NCI-H2196 treated with DMSO at 0.1 percent for 48 hours (cell line): ENCODE data around the gene KDM1A.
A peak's percentile ranks its signal among the peaks of the same experiment; 100 is the strongest.
"Not testable (repeated sequence)": the region's sequence is repeated elsewhere in the genome, so short reads cannot be mapped to it uniquely, and the experiment has no call there.

Experiments used
- DNase-seq: peaks from one replicate; lab custom pipeline; 2025; ENCODE audit not compliant: unreplicated experiment; lab: John Stamatoyannopoulos, UW

KDM1A gene

DNA sequence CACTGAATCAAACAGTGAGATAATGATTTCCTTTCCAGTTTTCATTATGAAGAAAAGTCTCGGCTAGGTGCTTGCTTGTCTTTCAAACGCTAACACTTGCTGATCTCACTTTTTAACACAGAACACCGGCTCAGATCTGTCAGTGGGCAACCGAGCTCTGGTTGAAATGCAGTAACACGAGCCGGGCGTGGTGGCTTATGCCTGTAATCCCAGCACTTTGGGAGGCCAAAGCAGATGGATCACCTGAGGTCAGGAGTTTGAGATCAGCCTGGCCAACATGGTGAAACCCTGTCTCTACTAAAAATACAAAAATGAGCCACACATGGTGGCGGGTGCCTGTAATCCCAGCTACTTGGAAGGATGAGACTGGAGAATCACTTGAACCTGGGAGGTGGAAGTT lies 9.2 kb upstream of the KDM1A start:
- DNase-seq, result not testable (repeated sequence)

DNA sequence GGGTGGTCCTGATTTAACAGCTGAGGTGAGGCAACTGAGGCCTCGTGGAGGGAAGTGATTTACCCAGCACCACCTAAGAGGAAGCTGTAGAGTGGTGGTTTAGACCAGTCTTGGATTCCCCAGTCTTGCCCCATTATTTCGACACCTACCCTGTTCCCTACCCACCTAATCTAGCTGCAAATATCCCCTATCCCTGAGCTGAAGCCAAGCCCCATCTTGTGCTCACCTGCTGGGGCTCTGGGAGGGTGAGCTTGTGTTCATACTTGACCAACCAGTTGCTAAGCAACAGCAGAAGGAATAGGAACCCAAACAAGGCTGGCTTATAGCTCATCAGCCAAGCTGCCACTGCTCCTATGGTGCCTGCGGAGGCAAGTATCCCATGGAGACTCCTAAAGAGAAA lies 5.6 kb upstream of the KDM1A start:
- DNase-seq, result peak; percentile 88

DNA sequence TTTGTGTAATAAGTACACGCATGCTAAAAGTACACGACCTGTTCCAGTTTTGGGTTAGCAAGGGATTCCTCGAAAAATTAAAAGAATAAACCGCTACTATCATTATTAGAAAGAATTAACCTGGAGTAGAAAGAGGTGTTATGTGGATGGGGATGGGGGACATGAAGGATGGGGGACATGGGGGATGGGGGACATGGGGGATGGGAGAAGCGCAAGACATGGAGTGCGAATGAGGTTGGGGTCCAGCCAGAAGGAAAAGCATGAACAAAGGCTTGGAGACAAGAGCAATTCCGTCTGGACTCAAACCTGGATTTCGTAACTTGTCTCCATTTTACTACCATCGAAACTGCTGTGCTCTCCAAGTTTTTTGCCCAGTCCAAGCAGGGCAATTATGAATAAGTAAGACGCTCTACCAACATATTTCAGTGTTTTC lies 591 bp upstream of the KDM1A start:
- no peak for DNase-seq

DNA sequence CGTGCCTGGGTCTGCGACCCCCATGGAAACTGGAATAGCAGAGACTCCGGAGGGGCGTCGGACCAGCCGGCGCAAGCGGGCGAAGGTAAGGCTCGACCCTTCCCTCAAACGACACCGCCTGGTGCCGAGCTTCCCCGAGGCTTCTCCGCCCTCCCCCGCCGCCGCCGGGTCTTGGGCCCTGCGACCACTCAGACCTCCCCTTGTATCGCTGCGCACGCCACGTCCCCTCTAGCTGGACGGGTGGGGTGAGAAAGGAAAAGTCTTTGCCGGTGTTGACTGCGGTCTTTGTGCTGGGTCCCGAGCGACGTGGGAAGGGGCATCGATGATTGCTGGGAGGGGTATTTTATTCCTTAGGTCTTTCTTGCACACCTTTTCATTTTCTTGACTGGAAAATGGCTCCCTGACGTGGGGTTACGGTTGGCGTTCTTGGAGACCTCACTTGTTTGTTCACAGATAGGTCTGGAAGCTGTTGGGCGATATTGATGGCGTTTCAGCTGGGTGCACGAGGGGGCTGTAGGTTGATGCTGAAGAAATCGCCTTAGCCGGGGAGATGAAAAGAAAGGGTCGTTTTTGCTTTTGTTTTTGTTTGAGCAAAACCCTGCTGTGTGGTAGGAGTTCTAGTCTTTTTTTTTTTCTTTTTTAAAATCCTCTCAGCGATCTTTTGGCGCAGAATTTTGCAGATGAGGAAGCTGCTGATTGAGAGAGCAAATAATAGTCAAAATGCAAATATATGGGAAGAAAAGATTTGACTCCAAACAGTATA lies 776 bp downstream of the KDM1A start:
- DNase-seq, result no peak

DNA sequence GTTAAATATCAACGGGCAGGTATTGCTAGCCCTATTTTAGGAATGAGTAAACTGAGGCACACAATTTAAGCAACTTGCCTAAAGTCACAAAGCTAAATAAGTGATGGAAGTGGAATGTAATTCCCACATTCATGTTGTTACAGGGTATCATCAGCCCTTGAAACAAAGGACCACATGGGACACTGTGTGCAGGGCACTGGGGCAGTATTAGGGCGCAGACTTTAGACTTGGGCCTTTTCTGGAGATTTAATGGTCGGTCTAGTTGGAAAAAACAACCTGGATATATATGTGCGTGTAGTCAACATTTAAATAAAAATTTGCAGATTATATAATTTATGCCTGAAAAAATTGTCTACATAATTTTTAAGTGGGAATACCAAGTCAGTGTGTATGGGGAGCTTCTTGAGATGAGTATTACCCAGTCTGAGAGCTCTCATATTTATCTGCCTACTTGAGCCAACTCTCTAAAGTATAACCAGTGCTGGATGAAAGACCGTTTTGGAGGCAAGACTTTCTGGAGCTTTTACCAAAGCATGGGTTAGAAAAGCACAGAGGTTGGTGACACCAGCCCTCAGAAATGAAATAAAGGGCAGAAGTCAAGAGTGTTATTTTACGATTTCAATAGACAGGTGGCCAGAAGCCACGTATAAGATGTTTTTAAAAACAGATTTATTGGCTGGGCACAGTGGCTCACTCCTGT lies 1.6 kb downstream of the KDM1A start:
- no peak for DNase-seq

DNA sequence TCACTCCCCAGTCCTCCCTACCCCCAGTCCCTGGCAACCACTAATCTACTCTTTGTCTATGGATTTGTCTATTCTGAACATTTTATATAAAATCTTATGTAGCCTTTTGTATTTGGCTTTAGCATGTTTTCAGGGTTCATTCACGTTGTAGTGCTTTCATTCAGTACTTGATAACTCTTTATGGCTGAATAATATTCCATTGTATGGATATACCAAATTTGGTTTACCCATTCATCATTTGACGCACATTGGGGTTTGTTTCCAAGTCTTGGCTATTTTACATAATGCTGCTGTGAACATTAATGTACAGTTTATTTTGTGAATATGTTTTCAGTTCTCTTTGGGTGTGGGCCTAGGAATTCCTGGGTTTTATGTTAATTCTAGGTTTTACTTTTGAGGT lies 2.6 kb downstream of the KDM1A start:
- no peak for DNase-seq

DNA sequence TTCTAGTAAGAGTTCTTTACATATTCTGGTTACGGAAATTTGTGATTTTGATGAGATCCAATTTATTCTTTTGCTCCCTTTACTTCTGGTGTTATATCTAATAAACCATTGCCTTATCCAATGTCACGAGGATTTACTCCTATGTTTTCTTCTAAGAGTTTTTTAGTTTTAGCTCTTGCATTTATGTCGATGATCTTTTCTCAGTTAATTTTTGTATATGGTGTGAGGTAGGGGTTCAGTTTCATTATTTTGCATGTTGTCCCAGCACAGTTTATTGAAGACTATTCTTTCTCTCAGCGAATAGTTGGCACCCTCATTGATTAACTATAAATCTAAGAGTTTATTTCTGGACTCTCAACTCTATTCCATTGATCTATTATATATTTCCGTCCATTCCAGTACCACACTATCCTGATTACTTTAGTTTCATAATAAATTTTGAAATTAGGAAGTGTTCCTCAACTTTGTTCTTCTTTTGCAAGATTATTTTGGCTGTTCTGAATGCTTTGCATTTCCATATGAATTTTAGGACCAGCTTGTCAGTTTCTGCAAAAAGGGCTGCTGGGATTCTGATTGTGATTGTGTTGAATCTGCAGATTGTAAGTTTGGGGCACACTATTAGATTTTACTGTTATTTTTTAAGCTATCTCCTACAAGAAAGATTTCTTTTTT lies 4.0 kb downstream of the KDM1A start:
- no peak for DNase-seq

DNA sequence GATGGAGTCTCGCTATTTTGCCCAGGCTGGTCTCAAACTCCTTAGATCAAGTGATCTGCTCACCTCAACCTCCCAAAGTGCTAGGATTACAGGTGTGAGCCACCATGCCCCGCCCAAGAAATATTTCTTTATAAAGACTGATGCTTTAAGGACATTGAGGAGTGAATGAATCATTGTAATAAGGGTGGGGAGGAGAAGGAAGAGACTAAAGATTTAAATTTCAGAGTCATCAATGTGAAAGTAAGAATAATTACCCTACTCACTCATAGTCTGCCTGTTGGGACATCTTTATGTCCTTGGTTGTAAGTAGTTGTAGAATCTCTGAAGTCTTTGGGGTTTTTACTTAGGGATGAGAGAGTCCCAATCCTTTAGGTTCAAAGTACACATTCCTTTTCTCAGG lies 7.3 kb downstream of the KDM1A start:
- no peak for DNase-seq

DNA sequence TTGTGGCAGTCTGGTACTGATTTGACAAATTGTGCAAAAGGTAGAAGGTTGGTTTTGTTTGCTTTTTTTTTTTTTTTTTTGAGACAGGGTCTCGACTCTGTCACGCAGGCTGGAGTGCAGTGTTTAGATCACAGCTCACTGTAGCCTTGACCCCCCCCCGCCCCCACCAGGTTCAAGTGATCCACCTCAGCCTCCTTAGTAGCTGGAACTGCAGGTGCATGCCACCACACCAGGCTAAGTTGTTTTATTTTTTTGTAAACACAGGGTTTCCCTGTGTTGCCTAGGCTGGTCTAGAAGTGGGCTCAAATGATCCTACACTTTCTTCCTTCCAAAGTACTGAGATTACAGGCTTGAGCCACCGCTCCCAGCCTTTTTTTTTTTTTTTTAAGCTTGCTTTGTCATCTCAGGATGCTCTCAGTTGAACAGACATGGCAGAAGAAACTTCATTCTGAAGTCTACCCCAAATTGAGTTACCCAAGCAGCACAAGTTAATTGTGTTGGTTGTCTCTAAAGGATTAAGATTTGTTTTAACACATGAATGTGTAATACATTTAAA lies 8.2 kb downstream of the KDM1A start:
- no peak for DNase-seq

DNA sequence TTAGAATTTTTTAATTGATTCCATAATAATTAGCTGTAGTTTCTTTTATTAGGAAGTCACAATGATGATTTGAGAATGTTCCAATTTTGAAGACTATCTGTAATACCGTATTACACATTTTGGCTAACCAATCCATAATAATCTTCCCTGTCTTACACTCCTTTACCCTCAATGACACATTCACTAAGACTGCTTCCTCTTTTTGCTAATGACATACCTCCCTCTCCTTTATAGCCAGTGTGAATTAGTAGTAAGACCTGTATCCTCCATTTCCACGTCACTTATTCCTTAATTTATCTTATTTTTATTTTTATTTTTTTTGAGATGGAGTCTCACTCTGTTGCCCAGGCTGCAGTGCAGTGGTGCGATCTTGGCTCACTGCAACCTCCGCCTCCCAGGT lies 10.1 kb downstream of the KDM1A start:
- DNase-seq, result no peak

DNA sequence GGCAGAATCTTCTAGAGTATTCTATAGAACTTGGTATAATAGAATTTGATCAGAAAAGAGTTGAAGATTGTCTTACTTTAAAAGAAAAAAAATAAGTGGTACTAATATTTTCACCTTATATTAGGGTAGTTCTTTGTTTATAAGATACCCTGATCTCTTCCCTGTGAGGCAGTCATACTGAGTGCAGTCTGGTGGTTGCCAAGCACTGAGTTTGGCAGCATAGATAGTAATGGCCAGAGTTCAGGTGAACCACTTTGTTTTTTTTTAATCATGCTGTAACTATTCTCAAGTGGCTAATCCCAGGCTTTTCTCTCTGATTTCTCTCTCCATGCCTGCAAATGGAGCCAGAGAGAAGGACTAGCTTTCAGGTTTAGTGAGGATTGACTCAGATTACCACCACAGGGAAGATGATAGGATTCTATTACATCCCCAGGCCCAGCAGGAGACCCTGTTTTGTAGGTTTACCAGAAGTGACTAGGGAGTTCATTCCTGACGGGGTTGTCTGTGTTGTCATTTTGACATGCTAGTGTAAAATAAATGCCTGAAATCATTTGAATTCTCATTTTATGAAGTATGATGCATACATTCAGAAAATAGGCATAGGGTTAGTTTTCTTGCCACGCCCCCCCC lies 16.7 kb downstream of the KDM1A start:
- DNase-seq, result no peak

DNA sequence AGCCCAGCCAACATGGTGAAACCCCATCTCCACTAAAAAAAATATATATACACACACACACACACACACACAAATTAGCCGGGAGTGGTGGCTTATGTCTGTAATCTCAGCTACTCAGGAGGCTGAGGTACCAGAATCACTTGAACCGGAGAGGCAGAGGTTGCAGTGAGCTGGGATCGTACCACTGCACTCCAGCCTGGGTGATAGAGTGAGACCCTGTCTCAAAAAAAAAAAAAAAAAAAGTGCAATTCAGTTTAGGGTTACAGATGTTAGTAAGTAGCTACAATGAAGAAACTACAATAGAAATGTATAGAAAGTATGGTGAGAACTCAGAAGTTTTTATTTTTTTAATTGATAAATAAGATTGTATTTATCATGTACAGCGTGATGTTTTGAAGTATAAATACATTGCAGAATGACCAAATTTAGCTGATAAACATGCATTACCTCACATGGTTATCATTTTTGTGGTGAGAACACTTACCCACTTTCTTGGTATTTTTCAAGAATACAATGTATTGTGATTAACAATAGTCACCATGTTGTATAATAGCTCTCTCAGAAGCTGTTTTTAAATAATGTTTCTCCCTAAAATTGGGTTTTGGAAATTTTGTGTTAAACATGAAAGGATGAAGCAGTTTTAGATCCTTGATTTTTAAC lies 17.9 kb downstream of the KDM1A start:
- no peak for DNase-seq

DNA sequence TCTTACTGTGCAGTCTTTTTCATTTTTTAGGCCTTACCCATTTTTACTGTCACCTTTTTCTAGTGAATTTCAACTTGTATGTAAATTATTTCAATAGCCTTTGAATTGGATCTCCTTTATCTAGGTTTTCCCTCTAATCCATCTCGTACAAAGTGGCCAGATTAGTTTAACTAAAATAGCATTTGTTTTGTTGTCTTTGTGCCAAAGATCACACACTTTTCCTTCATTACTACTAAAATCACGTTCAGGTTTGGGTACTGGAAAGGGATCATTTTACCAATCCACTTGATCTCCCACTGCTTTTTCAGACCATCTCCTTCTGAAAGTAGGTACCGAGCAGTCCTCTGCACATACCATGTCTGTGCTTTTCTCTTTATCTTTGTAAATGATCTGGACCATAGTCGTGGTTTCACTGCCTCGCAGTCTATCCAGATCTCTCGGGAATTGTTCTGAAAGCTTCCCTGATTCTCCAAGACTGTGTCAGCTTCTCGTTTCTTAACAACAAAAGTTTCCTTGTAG lies 20.1 kb downstream of the KDM1A start:
- no peak for DNase-seq

DNA sequence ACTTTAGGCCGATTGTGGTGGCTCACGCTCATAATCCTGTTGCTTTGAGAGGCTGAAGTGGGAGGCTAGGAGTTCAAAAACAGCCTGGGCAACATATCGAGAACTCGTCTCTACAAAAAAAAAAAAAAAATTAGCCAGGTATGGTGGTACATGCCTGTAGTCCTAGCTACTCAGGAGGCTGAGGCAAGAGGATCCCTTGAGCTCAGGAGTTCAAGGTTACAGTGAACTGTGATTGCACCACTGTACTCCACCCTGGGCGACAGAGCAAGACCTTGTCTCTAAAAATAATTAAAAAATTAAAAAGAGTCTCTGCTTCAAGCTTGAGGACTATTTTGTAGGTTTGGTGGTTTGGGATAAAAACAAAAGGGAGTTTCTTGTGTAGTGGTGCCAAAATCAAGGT lies 21.2 kb downstream of the KDM1A start:
- DNase-seq, result no peak

DNA sequence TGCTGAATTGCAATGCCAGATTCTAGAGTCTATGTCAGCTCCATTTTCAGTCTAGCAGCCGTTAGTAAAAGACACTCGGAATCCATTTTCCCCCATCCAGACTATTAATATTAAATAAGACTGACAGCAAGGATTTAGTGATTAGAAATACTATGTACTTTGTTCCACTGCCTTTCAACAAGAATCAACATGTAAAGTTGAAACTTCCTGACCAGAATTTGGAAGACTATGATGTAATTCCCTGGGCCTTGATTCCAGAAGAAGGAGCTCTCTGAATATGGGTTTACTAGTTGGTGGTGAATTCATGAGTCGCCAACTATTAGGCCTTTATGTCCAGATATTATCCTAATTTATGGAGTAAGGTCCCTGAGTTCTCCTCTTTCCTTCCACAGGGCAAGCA lies 24.8 kb downstream of the KDM1A start:
- no peak for DNase-seq

DNA sequence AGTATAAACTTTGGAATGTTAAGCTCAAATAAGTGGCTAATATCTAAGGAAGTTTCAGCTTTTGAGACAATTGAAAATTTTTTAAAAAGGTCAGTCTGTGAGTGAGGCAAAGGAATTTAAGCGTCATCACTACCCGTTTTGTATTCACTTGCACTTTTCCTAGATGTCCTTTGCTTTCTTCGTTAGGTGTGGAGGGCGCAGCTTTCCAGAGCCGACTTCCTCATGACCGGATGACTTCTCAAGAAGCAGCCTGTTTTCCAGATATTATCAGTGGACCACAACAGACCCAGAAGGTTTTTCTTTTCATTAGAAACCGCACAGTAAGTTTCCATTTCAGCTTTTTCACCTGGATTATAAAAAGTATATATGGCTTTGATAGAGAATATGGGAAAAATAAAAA lies 30.9 kb downstream of the KDM1A start:
- DNase-seq, result no peak

DNA sequence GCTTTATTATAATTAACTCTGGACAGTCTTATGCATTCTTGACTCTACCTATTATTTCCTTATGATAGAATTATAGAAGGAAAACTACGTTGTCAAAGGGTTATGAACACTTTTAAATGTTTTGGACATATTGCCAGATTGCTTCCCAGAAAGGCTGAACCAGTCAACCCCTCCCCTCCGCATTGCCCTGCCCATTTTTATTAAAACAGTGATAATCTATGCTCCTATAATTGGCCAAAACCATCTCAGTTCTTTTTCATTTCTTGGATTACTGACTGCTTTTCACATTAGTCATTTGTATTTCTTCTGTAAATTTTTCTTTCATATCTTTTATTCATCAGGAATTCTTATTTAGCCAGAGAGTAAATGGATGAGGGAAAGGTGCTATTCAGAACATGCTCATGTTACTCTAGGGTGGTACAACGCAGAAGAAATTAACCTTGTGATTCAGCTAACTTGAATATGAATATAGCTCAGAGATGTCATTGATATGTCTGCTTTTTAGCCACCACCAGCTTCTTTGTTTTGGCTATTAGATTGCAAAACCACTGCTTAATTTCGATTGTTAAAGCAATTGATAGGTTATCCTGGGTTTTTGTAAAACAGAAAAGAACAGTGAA lies 32.1 kb downstream of the KDM1A start:
- no peak for DNase-seq

DNA sequence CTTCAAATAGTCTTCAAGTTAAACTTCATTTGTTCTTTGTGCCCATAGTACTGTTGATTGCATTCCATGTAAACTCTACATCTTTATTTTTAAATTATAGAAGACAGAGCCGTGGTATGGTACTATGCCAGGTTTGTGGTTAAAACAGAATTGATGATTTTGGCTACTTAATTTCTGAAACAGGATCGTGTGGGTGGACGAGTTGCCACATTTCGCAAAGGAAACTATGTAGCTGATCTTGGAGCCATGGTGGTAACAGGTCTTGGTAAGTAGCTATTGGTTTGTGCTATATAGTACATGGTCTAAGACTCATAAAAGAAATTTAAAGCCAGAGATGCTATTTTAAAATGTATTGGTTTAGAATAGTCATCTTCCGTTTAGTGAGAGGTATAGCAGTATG lies 38.0 kb downstream of the KDM1A start:
- no peak for DNase-seq

DNA sequence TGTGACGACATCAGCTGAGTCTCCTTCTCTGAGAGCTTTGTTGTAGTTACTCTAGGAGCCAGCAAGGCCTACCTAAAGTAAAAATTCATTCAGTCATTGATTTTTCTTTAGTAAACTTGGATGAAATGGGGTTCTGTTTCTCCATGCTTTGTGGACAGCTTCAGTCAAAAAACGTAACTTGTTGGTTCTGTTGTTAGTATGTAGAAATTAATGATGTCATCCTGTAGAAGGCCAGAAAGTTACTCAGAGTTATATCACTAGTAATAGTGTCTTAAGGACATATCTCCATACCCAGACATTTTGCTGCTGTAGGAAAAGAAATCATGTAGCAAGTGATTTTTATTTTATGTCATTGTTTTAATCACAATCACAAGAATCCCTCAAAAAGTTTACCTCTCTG lies 43.0 kb downstream of the KDM1A start:
- DNase-seq, result no peak

DNA sequence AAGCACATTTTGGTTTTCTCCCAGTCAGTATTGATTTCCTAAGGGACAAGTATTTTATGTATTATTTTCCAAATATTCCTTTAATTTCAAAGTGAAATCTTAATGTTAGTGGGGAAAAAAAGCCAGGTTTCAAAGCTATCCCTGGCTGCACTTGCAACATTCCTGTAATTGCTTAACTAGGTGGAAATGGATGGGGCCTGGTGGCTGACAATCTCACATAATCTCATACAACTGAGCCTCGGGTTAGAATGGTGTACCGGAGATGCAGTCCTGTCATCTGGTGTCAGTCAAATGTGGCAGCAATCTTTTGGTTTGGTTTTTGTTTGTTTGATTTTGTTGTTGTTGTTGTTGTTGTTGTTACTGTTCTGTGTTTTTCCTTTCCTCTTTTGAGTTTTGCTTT lies 46.1 kb downstream of the KDM1A start:
- no peak for DNase-seq
